Astrocyte of the cerebellum (primary cell): Measurements from ENCODE around the gene ORC6.

Experiments
- DNase-seq: peaks from one replicate; pipeline ENCODE4 v3.0.0-alpha.2; 2011; ENCODE audit warnings: low read depth
- H3K4me3 ChIP-seq: 2 replicates; pipeline ENCODE4 v1.5.1; 2011; ENCODE audit warnings: mild to moderate bottlenecking, low read depth, low read length, moderate library complexity
- CTCF ChIP-seq: IDR thresholded peaks from 2 replicates; pipeline ENCODE4 v1.5.1; 2012; ENCODE audit warnings: low read length, low read depth, moderate library complexity, mild to moderate bottlenecking; ENCODE audit errors: missing control alignments
- in situ Hi-C: cut with HindIII; loops from 2 replicates; pipeline ENCODE4 v1.10.0; 2017; ENCODE audit warnings: low sequenced_read_pairs

ORC6 gene

GRCh38 chr16:46712911-46713310 is 23.5 kb downstream of the ORC6 start:
- in situ Hi-C loops, result no loop called here
- no peak for DNase-seq
- H3K4me3 ChIP-seq, result no peak overlapping the region
- no peak for TF ChIP-seq CTCF

GRCh38 chr16:46713634-46714033 is 24.2 kb downstream of the ORC6 start:
- no peak overlapping the region for H3K4me3 ChIP-seq
- no peak for TF ChIP-seq CTCF
- in situ Hi-C loops, result no loop called here
- no peak for DNase-seq

GRCh38 chr16:46714797-46715591 is 25.5 kb downstream of the ORC6 start:
- H3K4me3 ChIP-seq, result no peak overlapping the region
- in situ Hi-C loops, result no loop called here
- no peak for DNase-seq
- TF ChIP-seq CTCF, result no peak

GRCh38 chr16:46715769-46716305 is 26.4 kb downstream of the ORC6 start:
- H3K4me3 ChIP-seq, result no peak overlapping the region
- no peak for TF ChIP-seq CTCF
- in situ Hi-C loops, result no loop called here
- DNase-seq, result peak; percentile 58

- no peak for DNase-seq
- in situ Hi-C loops, result no loop called here
- no peak for TF ChIP-seq CTCF
- H3K4me3 ChIP-seq, result no peak overlapping the region
Measured at GRCh38 chr16:46717692-46718091, 28.2 kb downstream of the ORC6 start.

GRCh38 chr16:46718214-46718613 is 28.8 kb downstream of the ORC6 start:
- in situ Hi-C loops, result no loop called here

More at GRCh38 chr16:46718214-46718613, 28.8 kb downstream of the ORC6 start:
- TF ChIP-seq CTCF, result no peak
- no peak overlapping the region for H3K4me3 ChIP-seq
- no peak for DNase-seq
